NCI-H526 (cell line): Measurements from ENCODE around the gene DOK3.

Source experiments
- DNase-seq, 2 experiments: peaks; one replicate each; lab custom pipeline; 2025; lab: John Stamatoyannopoulos, UW

The DOK3 gene

GRCh38 chr5:177483042-177483441 lies 26.6 kb downstream of the DOK3 start:
- no peak for DNase-seq

- DNase-seq, result no peak
These were observed 27.2 kb downstream of the DOK3 start for GRCh38 chr5:177482359-177482795.

- DNase-seq, result no peak
These were observed 29.9 kb downstream of the DOK3 start for GRCh38 chr5:177479774-177480173.

- DNase-seq, result no peak
These were observed 30.6 kb downstream of the DOK3 start for GRCh38 chr5:177478711-177479646.

- no peak for DNase-seq
These were observed 31.7 kb downstream of the DOK3 start for GRCh38 chr5:177477701-177478477.

- no peak for DNase-seq
These were observed 32.9 kb downstream of the DOK3 start for GRCh38 chr5:177476531-177477233.

- no peak for DNase-seq
These were observed 33.8 kb downstream of the DOK3 start for GRCh38 chr5:177475563-177476427.

GRCh38 chr5:177474846-177475562 lies 34.6 kb downstream of the DOK3 start:
- no peak for DNase-seq

GRCh38 chr5:177474002-177474476 lies 35.6 kb downstream of the DOK3 start:
- no peak for DNase-seq

GRCh38 chr5:177473443-177474001 lies 36.1 kb downstream of the DOK3 start, which contains the start of gene DBN1:
TSS of gene DBN1 (minus strand) at chr5:177473634. CDS start at chr5:177473521, 113 bp downstream.
- DNase-seq, result peak in 1 of 2 experiments; percentile 72

- DNase-seq, result peak in 1 of 2 experiments; percentile 48
These were observed 36.9 kb downstream of the DOK3 start for GRCh38 chr5:177472460-177473442.

GRCh38 chr5:177471610-177472356 lies 37.8 kb downstream of the DOK3 start:
- DNase-seq, result no peak

- no peak for DNase-seq
These were observed 38.7 kb downstream of the DOK3 start for GRCh38 chr5:177470759-177471536.

- no peak for DNase-seq
These were observed 39.7 kb downstream of the DOK3 start for GRCh38 chr5:177469750-177470525.

GRCh38 chr5:177468685-177469628 lies 40.7 kb downstream of the DOK3 start:
- DNase-seq, result no peak
